HFFc6 (cell line): ENCODE measurements around the gene CCDC74A. TPM values are rescaled to one million over a fixed set of nuclear protein-coding genes. Genes with fewer than 3 reads are reported as not detected.
A peak's percentile ranks its signal among the peaks of the same experiment; 100 is the strongest.
"Not testable (repeated sequence)": the region's sequence is repeated elsewhere in the genome, so short reads cannot be mapped to it uniquely, and the experiment has no call there.

ENCODE experiments used
- DNase-seq: peaks from one replicate; pipeline ENCODE4 v3.0.0-alpha.2; 2018
- H3K27ac Mint-ChIP-seq: 2 replicates; pipeline ENCODE4 v1.8.0; 2020; ENCODE audit warnings: mild to moderate bottlenecking, mixed read lengths
- H3K27me3 Mint-ChIP-seq: 2 replicates; pipeline ENCODE4 v1.8.0; 2021; ENCODE audit warnings: mild to moderate bottlenecking, moderate library complexity, mixed read lengths; ENCODE audit not compliant: insufficient read depth
- H3K36me3 Mint-ChIP-seq: 2 replicates; pipeline ENCODE4 v1.8.0; 2021; ENCODE audit warnings: low read depth, mixed read lengths
- H3K4me1 Mint-ChIP-seq: 2 replicates; pipeline ENCODE4 v1.8.0; 2020; ENCODE audit warnings: low read depth, mixed read lengths
- H3K4me3 Mint-ChIP-seq: 2 replicates; pipeline ENCODE4 v1.8.0; 2020; ENCODE audit warnings: mild to moderate bottlenecking, moderate library complexity, mixed read lengths
- H3K9me3 Mint-ChIP-seq: 2 replicates; pipeline ENCODE4 v1.8.0; 2020; ENCODE audit warnings: mild to moderate bottlenecking, mixed read lengths
- CTCF ChIP-seq: fragments of 200-600 bp; sonication (generic); IDR thresholded peaks from 2 replicates; pipeline ENCODE4 v1.5.0; 2021; ENCODE audit warnings: antibody characterized with exemption, mild to moderate bottlenecking
- total RNA-seq, 6 experiments: library from RNA; stranded (reverse); fragmentation: NEBNext Ultra II Directional; extraction: Animal tissue kit (Norgen Biotek cat#: 25700); gene quantifications; 2 replicates in 1 of 6; 3 replicates in 5 of 6; pipeline ENCODE4 v1.2.3, GENCODE V29; 2021

Gene CCDC74A
- total RNA-seq, 6 experiments from 2014 or later: 5.6 to 8.2 (median 7.3) TPM

- Mint-ChIP-seq H3K27ac (no peak overlapping the region), H3K4me1 (peaks cover 11% of the 10 kb centered on the region; the same call in 1 of the 2 replicates), H3K27me3 (peaks cover 2% of the 10 kb centered on the region), H3K36me3 (peaks cover 4% of the 10 kb centered on the region), H3K4me3 (no peak overlapping the region), H3K9me3 (no peaks in the 10 kb centered on the region)
- no peak for TF ChIP-seq CTCF
- DNase-seq: no peak
Measured at GRCh38 chr2:131488306-131489205, 39.1 kb upstream of the CCDC74A start.

GRCh38 chr2:131490616-131491468 is 36.8 kb upstream of the CCDC74A start:
- Mint-ChIP-seq H3K27ac (peak overlapping the region; percentile 74), H3K4me1 (peaks cover 24% of the 10 kb centered on the region), H3K4me3 (peak overlapping the region; percentile 87)
- H3K9me3 Mint-ChIP-seq, H3K27me3 Mint-ChIP-seq, H3K36me3 Mint-ChIP-seq, DNase-seq: not testable (repeated sequence)

- H3K27me3 Mint-ChIP-seq, H3K9me3 Mint-ChIP-seq, DNase-seq, H3K36me3 Mint-ChIP-seq: not testable (repeated sequence)
- peak overlapping the region; percentile 74 for H3K27ac Mint-ChIP-seq
- peaks cover 25% of the 10 kb centered on the region for H3K4me1 Mint-ChIP-seq
- H3K4me3 Mint-ChIP-seq: peak overlapping the region; percentile 87
Measured at GRCh38 chr2:131491469-131491836, 36.2 kb upstream of the CCDC74A start.

GRCh38 chr2:131492015-131492417 is 35.7 kb upstream of the CCDC74A start, which contains the start of gene MZT2A:
TSS of gene MZT2A (minus strand) at chr2:131492397. CDS start at chr2:131492376, 21 bp downstream.
- not testable (repeated sequence) for H3K36me3 Mint-ChIP-seq, H3K9me3 Mint-ChIP-seq, H3K27me3 Mint-ChIP-seq, DNase-seq
- H3K4me3 Mint-ChIP-seq: peak within 1 kb of the TSS; percentile 100
- H3K27ac Mint-ChIP-seq: peak within 1 kb of the TSS; percentile 96
- H3K4me1 Mint-ChIP-seq: peaks cover 25% of the 10 kb centered on the region

- Mint-ChIP-seq H3K4me1 (peaks cover 25% of the 10 kb centered on the region), H3K9me3 (no peaks in the 10 kb centered on the region), H3K36me3 (peaks cover 5% of the 10 kb centered on the region), H3K27me3 (peaks cover 2% of the 10 kb centered on the region), H3K27ac (peak overlapping the region; percentile 96), H3K4me3 (peak overlapping the region; percentile 100)
- peak; percentile 85 for DNase-seq
- TF ChIP-seq CTCF: peak; percentile 91
Measured at GRCh38 chr2:131492418-131493198, 35.1 kb upstream of the CCDC74A start.

- Mint-ChIP-seq H3K27me3 (peaks cover 2% of the 10 kb centered on the region), H3K4me3 (peak overlapping the region; percentile 100), H3K36me3 (peaks cover 5% of the 10 kb centered on the region), H3K9me3 (no peaks in the 10 kb centered on the region), H3K4me1 (peaks cover 31% of the 10 kb centered on the region), H3K27ac (peak overlapping the region; percentile 96)
- no peak for TF ChIP-seq CTCF
- no peak for DNase-seq
Measured at GRCh38 chr2:131493199-131493968, 34.3 kb upstream of the CCDC74A start.

- Mint-ChIP-seq H3K4me1 (peaks cover 37% of the 10 kb centered on the region), H3K4me3 (peak overlapping the region; percentile 17; the same call in 1 of the 2 replicates)
- H3K9me3 Mint-ChIP-seq, H3K36me3 Mint-ChIP-seq, DNase-seq, H3K27ac Mint-ChIP-seq, H3K27me3 Mint-ChIP-seq: not testable (repeated sequence)
Measured at GRCh38 chr2:131495506-131495905, 32.2 kb upstream of the CCDC74A start.

GRCh38 chr2:131498321-131498973 is 29.2 kb upstream of the CCDC74A start:
- not testable (repeated sequence) for H3K36me3 Mint-ChIP-seq, H3K4me3 Mint-ChIP-seq, H3K9me3 Mint-ChIP-seq, H3K27me3 Mint-ChIP-seq
- H3K27ac Mint-ChIP-seq: peak overlapping the region; percentile 76
- H3K4me1 Mint-ChIP-seq: peaks cover 29% of the 10 kb centered on the region
- peak; percentile 63 for DNase-seq

- H3K27me3 Mint-ChIP-seq, H3K4me1 Mint-ChIP-seq, H3K9me3 Mint-ChIP-seq, H3K4me3 Mint-ChIP-seq, DNase-seq, H3K27ac Mint-ChIP-seq: not testable (repeated sequence)
- H3K36me3 Mint-ChIP-seq: peaks cover 14% of the 10 kb centered on the region
Measured at GRCh38 chr2:131503587-131503986, 24.1 kb upstream of the CCDC74A start.
